SJCRH30 (cell line): ENCODE measurements around the gene SOX14. TPM values are rescaled to one million over a fixed set of nuclear protein-coding genes. Genes with fewer than 3 reads are reported as not detected.

Experiments
- DNase-seq, 2 experiments: peaks; one replicate each; pipeline ENCODE4 v3.0.0-alpha.2; 2015 to 2020
- H3K27ac ChIP-seq: fragments of 250-450 bp; sonication (Bioruptor Pico); 2 replicates; pipeline ENCODE4 v1.5.1; 2020; ENCODE audit warnings: mild to moderate bottlenecking, moderate library complexity
- H3K27me3 ChIP-seq: fragments of 250-450 bp; sonication (Bioruptor Pico); 2 replicates; pipeline ENCODE4 v1.5.1; 2020; ENCODE audit warnings: mild to moderate bottlenecking, moderate library complexity
- H3K36me3 ChIP-seq: fragments of 250-450 bp; sonication (Bioruptor Pico); 2 replicates; pipeline ENCODE4 v1.5.1; 2020; ENCODE audit warnings: mild to moderate bottlenecking, moderate library complexity
- H3K4me1 ChIP-seq: fragments of 250-450 bp; sonication (Bioruptor Pico); 2 replicates; pipeline ENCODE4 v1.5.1; 2020; ENCODE audit warnings: mild to moderate bottlenecking, moderate library complexity
- H3K4me3 ChIP-seq: fragments of 250-450 bp; sonication (Bioruptor Pico); 2 replicates; pipeline ENCODE4 v1.5.1; 2020; ENCODE audit warnings: mild to moderate bottlenecking, moderate library complexity
- H3K9me3 ChIP-seq: fragments of 250-450 bp; sonication (Bioruptor Pico); replicated peaks from 2 replicates; pipeline ENCODE4 v1.5.1; 2020; ENCODE audit warnings: mild to moderate bottlenecking, moderate library complexity
- total RNA-seq: library from RNA; depleted of rRNA; stranded (reverse); fragments of >200 nt; shearing (Covaris generic); gene quantifications from 2 replicates; pipeline ENCODE4 v1.2.3, GENCODE V29; 2014

Gene SOX14
- total RNA-seq, 1 experiment from 2014 or later: not detected

DNA sequence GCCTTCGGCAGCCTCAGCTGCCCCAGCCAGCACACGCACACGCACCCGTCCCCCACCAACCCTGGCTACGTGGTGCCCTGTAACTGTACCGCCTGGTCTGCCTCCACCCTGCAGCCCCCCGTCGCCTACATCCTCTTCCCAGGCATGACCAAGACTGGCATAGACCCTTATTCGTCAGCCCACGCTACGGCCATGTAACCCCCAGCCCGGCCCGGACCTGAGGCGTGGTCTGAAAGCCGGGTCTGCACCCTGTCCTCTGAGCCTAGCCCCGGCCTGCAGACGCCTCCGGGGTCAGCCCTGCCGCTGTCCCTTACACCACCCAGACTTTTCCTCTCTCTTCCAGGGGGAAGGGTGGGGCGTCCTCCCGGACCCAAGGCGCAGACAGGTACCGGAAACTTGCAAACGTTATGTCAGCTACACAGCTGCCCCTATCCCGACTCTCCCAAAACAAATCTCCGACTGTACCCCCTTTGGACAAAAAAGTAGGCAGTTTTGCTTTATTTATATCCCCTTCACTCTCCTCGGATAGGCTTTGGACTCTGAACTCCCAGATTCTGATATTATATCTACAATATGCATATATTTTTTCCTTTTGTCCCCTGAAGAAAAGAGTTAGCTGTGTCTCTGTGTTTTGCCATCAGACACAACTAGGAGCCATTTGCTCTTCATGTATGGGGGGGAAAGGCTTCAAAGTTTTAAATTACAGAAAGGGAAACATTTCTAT, 1.4 kb downstream of the SOX14 start:
- no peak for DNase-seq
- no peak overlapping the region for H3K4me3 ChIP-seq
- no peak overlapping the region for H3K27ac ChIP-seq
- H3K4me1 ChIP-seq: no peaks in the 10 kb centered on the region
- H3K27me3 ChIP-seq: peaks cover 9% of the 10 kb centered on the region; the same call in 1 of the 2 replicates
- no peaks in the 10 kb centered on the region for H3K9me3 ChIP-seq
- no peaks in the 10 kb centered on the region for H3K36me3 ChIP-seq

DNA sequence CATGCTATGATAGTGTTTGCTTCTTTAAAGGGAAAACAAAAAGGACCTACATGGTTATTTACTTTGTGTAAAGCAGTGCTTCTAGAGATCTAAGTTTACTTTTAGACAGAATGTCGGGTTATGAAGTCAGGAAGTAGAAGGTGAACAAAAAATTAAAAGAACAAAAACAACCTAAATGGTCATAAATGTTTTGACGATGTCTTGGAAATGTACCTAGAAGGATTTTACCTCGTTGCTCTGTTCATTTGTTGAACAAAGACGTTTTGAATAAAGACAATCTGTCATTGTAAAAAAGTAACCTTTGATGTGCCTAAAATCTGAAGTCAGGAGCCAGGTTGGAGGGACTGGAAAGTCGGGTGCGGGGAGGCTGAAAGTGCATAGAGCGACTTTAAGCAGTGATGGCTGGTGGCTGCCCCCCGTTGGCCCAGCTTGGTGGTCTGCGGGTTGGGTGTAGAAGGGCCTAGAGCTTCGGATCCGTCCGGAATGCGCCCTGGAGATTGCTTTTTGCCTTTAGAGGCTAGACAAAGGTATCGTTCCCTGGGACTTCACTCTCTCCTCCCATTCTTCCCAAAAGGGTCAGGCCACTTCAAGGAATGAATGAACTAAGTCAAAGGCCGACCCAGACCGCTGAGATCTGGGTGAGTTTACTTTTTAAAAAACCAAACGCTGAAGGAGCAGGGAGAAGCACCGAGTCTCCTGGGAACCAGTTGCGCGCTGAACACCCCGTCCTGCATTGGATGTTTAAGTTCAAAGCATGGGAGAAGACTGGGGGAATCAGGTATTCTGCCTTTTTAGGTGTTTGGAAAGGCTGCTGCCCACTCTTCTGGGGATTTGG, 2.1 kb downstream of the SOX14 start:
- no peak for DNase-seq
- H3K4me3 ChIP-seq: no peak overlapping the region
- H3K27me3 ChIP-seq: peaks cover 9% of the 10 kb centered on the region; the same call in 1 of the 2 replicates
- H3K27ac ChIP-seq: no peak overlapping the region
- no peaks in the 10 kb centered on the region for H3K36me3 ChIP-seq
- no peaks in the 10 kb centered on the region for H3K9me3 ChIP-seq
- no peaks in the 10 kb centered on the region for H3K4me1 ChIP-seq

GRCh38 chr3:137766876-137767537, 2.9 kb downstream of the SOX14 start:
- Histone ChIP-seq H3K4me1 (no peaks in the 10 kb centered on the region), H3K36me3 (no peaks in the 10 kb centered on the region), H3K27me3 (peaks cover 9% of the 10 kb centered on the region; the same call in 1 of the 2 replicates), H3K9me3 (no peaks in the 10 kb centered on the region), H3K27ac (no peak overlapping the region), H3K4me3 (no peak overlapping the region)
- DNase-seq: no peak

DNA sequence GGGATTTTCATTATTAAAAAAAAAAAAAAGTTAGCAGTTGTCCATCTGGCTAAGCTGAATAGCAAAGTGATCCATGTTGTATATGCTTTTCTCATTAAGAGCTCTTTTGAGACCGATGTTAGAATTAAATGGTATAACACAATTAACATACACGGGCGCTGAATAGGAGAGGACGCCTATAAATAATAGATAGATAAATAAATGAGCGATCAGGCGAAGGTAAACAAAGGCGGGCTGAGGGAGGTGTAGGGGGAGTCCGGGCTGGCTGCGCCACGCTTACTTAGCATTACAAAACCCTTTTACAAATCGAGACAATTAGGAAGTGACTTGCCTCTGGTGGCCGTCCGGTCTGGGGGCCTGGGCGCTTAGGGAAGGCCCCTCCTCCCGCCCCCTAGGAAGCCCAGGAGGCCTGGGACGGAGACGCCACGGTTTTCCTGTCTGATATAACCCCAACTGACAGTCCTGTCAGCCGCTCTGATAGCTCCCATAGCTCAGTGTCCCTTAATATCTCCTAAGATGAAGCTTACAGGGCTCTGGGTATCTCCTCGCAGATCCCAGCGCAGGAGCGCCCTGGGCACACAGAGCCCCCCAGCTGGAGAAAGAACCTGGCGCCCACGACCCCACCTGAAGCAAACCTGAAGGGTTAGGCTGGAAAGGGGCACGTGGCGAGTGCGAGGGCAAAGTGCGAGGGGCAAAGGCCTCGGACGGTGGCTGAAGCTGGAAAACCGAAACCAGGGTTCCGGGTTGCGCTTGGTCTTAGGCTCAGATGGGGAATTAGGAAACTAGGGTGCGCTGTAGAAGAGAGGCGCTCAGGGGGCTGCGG, 3.6 kb downstream of the SOX14 start:
- Histone ChIP-seq H3K9me3 (no peaks in the 10 kb centered on the region), H3K27me3 (peaks cover 9% of the 10 kb centered on the region), H3K4me3 (no peak overlapping the region), H3K4me1 (no peaks in the 10 kb centered on the region), H3K27ac (no peak overlapping the region), H3K36me3 (no peaks in the 10 kb centered on the region)
- DNase-seq: no peak

- Histone ChIP-seq H3K4me3 (no peak overlapping the region), H3K36me3 (no peaks in the 10 kb centered on the region), H3K4me1 (no peaks in the 10 kb centered on the region), H3K9me3 (no peaks in the 10 kb centered on the region), H3K27me3 (peaks cover 9% of the 10 kb centered on the region), H3K27ac (no peak overlapping the region)
- no peak for DNase-seq
These were observed 4.5 kb downstream of the SOX14 start for GRCh38 chr3:137768361-137769321.

GRCh38 chr3:137769322-137770065, 5.4 kb downstream of the SOX14 start:
- Histone ChIP-seq H3K4me3 (no peak overlapping the region), H3K9me3 (no peaks in the 10 kb centered on the region), H3K27me3 (peaks cover 9% of the 10 kb centered on the region), H3K4me1 (no peaks in the 10 kb centered on the region), H3K36me3 (no peaks in the 10 kb centered on the region), H3K27ac (no peak overlapping the region)
- no peak for DNase-seq

GRCh38 chr3:137770066-137770834, 6.1 kb downstream of the SOX14 start:
- H3K36me3 ChIP-seq: no peaks in the 10 kb centered on the region

GRCh38 chr3:137770835-137771399, 6.8 kb downstream of the SOX14 start:
- Histone ChIP-seq H3K27ac (no peak overlapping the region), H3K4me1 (no peaks in the 10 kb centered on the region), H3K27me3 (peaks cover 6% of the 10 kb centered on the region), H3K9me3 (no peaks in the 10 kb centered on the region), H3K4me3 (no peak overlapping the region), H3K36me3 (no peaks in the 10 kb centered on the region)
- no peak for DNase-seq

More at GRCh38 chr3:137770066-137770834, 6.1 kb downstream of the SOX14 start:
- Histone ChIP-seq H3K27me3 (peaks cover 9% of the 10 kb centered on the region), H3K4me1 (no peaks in the 10 kb centered on the region), H3K27ac (no peak overlapping the region), H3K4me3 (no peak overlapping the region), H3K9me3 (no peaks in the 10 kb centered on the region)
- DNase-seq: no peak

- no peak for DNase-seq
- Histone ChIP-seq H3K27ac (no peak overlapping the region), H3K36me3 (no peaks in the 10 kb centered on the region), H3K4me3 (no peak overlapping the region), H3K9me3 (no peaks in the 10 kb centered on the region), H3K4me1 (no peaks in the 10 kb centered on the region), H3K27me3 (no peaks in the 10 kb centered on the region; the same call in 1 of the 2 replicates)
These were observed 7.5 kb downstream of the SOX14 start for GRCh38 chr3:137771401-137772213.

- Histone ChIP-seq H3K27me3 (no peaks in the 10 kb centered on the region; the same call in 1 of the 2 replicates), H3K27ac (no peak overlapping the region), H3K9me3 (no peaks in the 10 kb centered on the region), H3K4me1 (no peaks in the 10 kb centered on the region), H3K36me3 (no peaks in the 10 kb centered on the region), H3K4me3 (no peak overlapping the region)
- no peak for DNase-seq
These were observed 8.3 kb downstream of the SOX14 start for GRCh38 chr3:137772214-137772955.

DNA sequence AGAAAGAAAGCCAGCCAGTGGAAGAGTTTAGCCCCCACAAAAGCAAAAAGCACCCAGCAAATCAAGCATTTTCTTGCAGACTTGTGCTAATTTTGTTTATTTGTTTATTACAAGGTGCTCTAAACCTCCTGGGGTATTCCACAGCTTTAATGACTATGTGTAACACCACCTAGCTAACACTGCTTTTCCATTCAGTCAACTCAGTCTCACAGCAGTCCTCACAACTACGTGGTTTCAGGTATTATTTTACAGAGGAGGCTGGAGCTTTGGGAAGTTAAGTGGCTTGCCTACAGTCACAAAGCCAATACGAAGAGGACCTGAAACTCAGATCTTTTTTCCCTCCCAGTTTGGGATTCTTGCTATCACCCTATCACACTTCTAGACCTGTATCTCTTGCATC, 14.8 kb downstream of the SOX14 start:
- H3K36me3 ChIP-seq: no peaks in the 10 kb centered on the region
- no peaks in the 10 kb centered on the region for H3K9me3 ChIP-seq
- H3K4me3 ChIP-seq: no peak overlapping the region
- H3K27me3 ChIP-seq: peaks cover 4% of the 10 kb centered on the region; the same call in 1 of the 2 replicates
- H3K4me1 ChIP-seq: no peaks in the 10 kb centered on the region
- H3K27ac ChIP-seq: no peak overlapping the region
- no peak for DNase-seq
